K562 (cell line): ENCODE results near the gene ADIPOQ. TPM values are rescaled to one million over a fixed set of nuclear protein-coding genes. Genes with fewer than 3 reads are reported as not detected.

ENCODE experiments used
- CC2D1A ChIP-seq: fragments of 450-650 bp; IDR thresholded peaks from 2 replicates; pipeline ENCODE4 v1.6.1; 2017; ENCODE audit warnings: mild to moderate bottlenecking
- DEAF1 ChIP-seq: fragments of 450-650 bp; formaldehyde crosslinking; IDR thresholded peaks from 2 replicates; pipeline ENCODE4 v1.4.0; 2020; ENCODE audit warnings: mild to moderate bottlenecking, moderate library complexity
- E2F3 ChIP-seq: fragments of 250-450 bp; sonication (Bioruptor Pico); IDR thresholded peaks from 2 replicates; pipeline ENCODE4 v1.4.0; 2020; ENCODE audit warnings: mild to moderate bottlenecking
- GATAD2B ChIP-seq: fragments of 450-650 bp; IDR thresholded peaks from 2 replicates; pipeline ENCODE4 v1.6.1; 2017; ENCODE audit warnings: mild to moderate bottlenecking, borderline replicate concordance
- HLTF ChIP-seq: fragments of 450-650 bp; IDR thresholded peaks from 2 replicates; pipeline ENCODE4 v1.6.1; 2016
- KLF16 ChIP-seq: IDR thresholded peaks from 2 replicates; pipeline ENCODE4 v1.6.1; 2016; ENCODE audit warnings: antibody characterized with exemption
- MLX ChIP-seq, 2 experiments: fragments of 450-650 bp in 1 of 2; sonication (generic) in 1 of 2; formaldehyde crosslinking; conservative IDR thresholded peaks; 2 replicates each; pipeline versions ENCODE4 v1.4.0 to v1.8.1; 2020 to 2022; ENCODE audit warnings: mild to moderate bottlenecking in 1 of 2, missing genetic modification reagents in 1 of 2
- PBX2 ChIP-seq, 2 experiments: IDR thresholded peaks in 1 of 2; conservative IDR thresholded peaks in 1 of 2; 2 replicates each; pipeline ENCODE4 v1.6.1; 2016; ENCODE audit warnings: low read depth in 2 of 2, mild to moderate bottlenecking in 1 of 2, missing compliant biosample characterization in 1 of 2, missing genetic modification characterization in 1 of 2, moderate library complexity in 1 of 2
- PML ChIP-seq: IDR thresholded peaks from 2 replicates; pipeline ENCODE4 v1.6.1; 2012; ENCODE audit warnings: low read length, inconsistent platforms
- SIRT6 ChIP-seq: IDR thresholded peaks from one replicate; pipeline ENCODE4 v1.6.1; 2012; ENCODE audit warnings: low read depth, mild to moderate bottlenecking, control low read depth, inconsistent platforms, low read length, moderate library complexity
- SMC3 ChIP-seq: conservative IDR thresholded peaks from 2 replicates; pipeline ENCODE4 v1.6.1; 2011; ENCODE audit warnings: low read depth, low read length, improper control_type of control experiment; ENCODE audit not compliant: insufficient read depth
- TAF15 ChIP-seq: fragments of 200-400 bp; formaldehyde crosslinking; IDR thresholded peaks from 2 replicates; pipeline ENCODE4 v1.6.1; 2017; ENCODE audit warnings: mild to moderate bottlenecking, low read depth, low read length, moderate library complexity
- TCF15 ChIP-seq: fragments of 250-450 bp; sonication (Bioruptor Pico); IDR thresholded peaks from 2 replicates; pipeline ENCODE4 v1.8.0; 2022; ENCODE audit warnings: moderate library complexity, mild to moderate bottlenecking, inconsistent platforms
- THAP7 ChIP-seq: fragments of 250-450 bp; sonication (Bioruptor Pico); IDR thresholded peaks from 2 replicates; pipeline ENCODE4 v1.5.0; 2021
- ZNF146 ChIP-seq: IDR thresholded peaks from one replicate; pipeline ENCODE4 v1.6.1; 2018; ENCODE audit warnings: missing compliant biosample characterization; ENCODE audit not compliant: unreplicated experiment
- ZNF280B ChIP-seq: fragments of 250-450 bp; sonication (Bioruptor Pico); IDR thresholded peaks from 2 replicates; pipeline ENCODE4 v1.5.1; 2021; ENCODE audit warnings: mild to moderate bottlenecking
- ZNF41 ChIP-seq: fragments of 250-450 bp; sonication (Bioruptor Pico); conservative IDR thresholded peaks from 2 replicates; pipeline ENCODE4 v1.4.0; 2020; ENCODE audit warnings: mild to moderate bottlenecking
- ZNF512 ChIP-seq: IDR thresholded peaks from 2 replicates; pipeline ENCODE4 v1.6.1; 2016; ENCODE audit warnings: missing genetic modification characterization, missing compliant biosample characterization
- polyA plus RNA-seq, 8 experiments: library from polyadenylated mRNA; depleted of rRNA in 4 of 8; stranded (reverse) in 5 of 8; unstranded in 3 of 8; fragments of >200 nt; fragmentation: Nextera tagmentation in 2 of 8; fragmentation: Illumina TruSeq in 1 of 8; extraction: Ambion mirVana in 2 of 8; extraction: Trizol in 1 of 8; gene quantifications; 2 replicates each; pipeline versions ENCODE4 v1.2.1 to v1.2.3, GENCODE V29; 2011 to 2014; ENCODE audit warnings: inconsistent platforms in 1 of 8, missing spikeins in 1 of 8
- total RNA-seq, 7 experiments: library from RNA; depleted of rRNA in 6 of 7; stranded (reverse); fragments of >200 nt in 6 of 7; fragmentation: Illumina TruSeq in 2 of 7; extraction: Trizol in 2 of 7; gene quantifications; 2 replicates each; pipeline versions ENCODE4 v1.2.1 to v1.2.3, GENCODE V29; 2011 to 2021; ENCODE audit warnings: low replicate concordance in 1 of 7

The ADIPOQ gene
- total and polyA plus RNA-seq, 9 of the 15 experiments (the other 6 are each of a cell fraction or from before 2014, with no cell fraction given), result 0.01 to 0.04 (median 0.03) TPM; not detected in 4

GRCh38 chr3:186849374-186849975 lies 7.0 kb downstream of the ADIPOQ start (continued):
- no peak for TF ChIP-seq PBX2 (CRISPR knock-in tag; IDR thresholded peaks at IDR 0.05; ENCODE audit: low read depth)
- peak; percentile 67 for TF ChIP-seq PBX2 (tag; conservative IDR thresholded peaks at IDR 0.05; ENCODE audit: low read depth)
- no peak for TF ChIP-seq TCF15 (CRISPR knock-in tag)
- TF ChIP-seq THAP7, result no peak
- no peak for TF ChIP-seq SIRT6
- TF ChIP-seq PML, result no peak
- 0 out of 2 replicates have a peak, but pooled peaks have one; percentile 20 for TF ChIP-seq KLF16
- TF ChIP-seq DEAF1, result peak; percentile 93
- TF ChIP-seq HLTF, result no peak
- 0 out of 2 replicates have a peak, but pooled peaks have one; percentile 37 for TF ChIP-seq GATAD2B
- no peak for TF ChIP-seq TAF15
- TF ChIP-seq MLX (CRISPR knock-in tag; conservative IDR thresholded peaks at IDR 0.05), result no peak
- TF ChIP-seq ZNF280B (CRISPR knock-in tag), result no peak
- no peak for TF ChIP-seq ZNF512
- TF ChIP-seq ZNF41 (CRISPR knock-in tag), result no peak
- TF ChIP-seq E2F3 (CRISPR knock-in tag), result no peak
- peak; percentile 49; the same call in 1 of the 2 replicates for TF ChIP-seq SMC3
- TF ChIP-seq ZNF146, result no peak
- TF ChIP-seq CC2D1A, result peak; percentile 73; the same call in 1 of the 2 replicates
